CD4-positive, CD25-positive, alpha-beta regulatory T cell (primary cell): ENCODE data around the gene CAPN15. TPM values are rescaled to one million over a fixed set of nuclear protein-coding genes. Genes with fewer than 3 reads are reported as not detected.

ENCODE experiments used
- ATAC-seq, 2 donors: fragments of 150-1000 bp; cut with Tn5 transposase; one replicate each; pipeline ENCODE4 v1.10.0; 2021; ENCODE audit warnings: low read depth in 2 of 2, moderate number of reproducible peaks in 2 of 2, moderate library complexity in 1 of 2
- DNase-seq, 3 donors: peaks; one replicate each; pipeline versions ENCODE4 v3.0.0 to v3.0.0-alpha.2; 2012 to 2022; ENCODE audit warnings: mixed read lengths in 1 of 3
- H3K27ac ChIP-seq: one replicate; pipeline ENCODE4 v1.7.0; 2013; ENCODE audit warnings: mild to moderate bottlenecking, low read length; ENCODE audit not compliant: insufficient read depth, poor library complexity, severe bottlenecking
- H3K27me3 ChIP-seq: one replicate; pipeline ENCODE4 v1.7.0; 2013; ENCODE audit warnings: low read length; ENCODE audit not compliant: control insufficient read depth, insufficient read depth
- H3K36me3 ChIP-seq: one replicate; pipeline ENCODE4 v1.7.0; 2013; ENCODE audit warnings: mild to moderate bottlenecking, low read length, moderate library complexity; ENCODE audit not compliant: control insufficient read depth, insufficient read depth
- H3K4me1 ChIP-seq: 2 replicates; pipeline ENCODE4 v1.7.0; 2013; ENCODE audit warnings: mild to moderate bottlenecking, low read length; ENCODE audit not compliant: insufficient read depth, control insufficient read depth, poor library complexity, severe bottlenecking
- H3K4me3 ChIP-seq: one replicate; pipeline ENCODE4 v1.7.0; 2013; ENCODE audit warnings: low read depth, mild to moderate bottlenecking, low read length, moderate library complexity
- H3K9me3 ChIP-seq, 2 experiments: 1 replicate in 1 of 2; 2 replicates in 1 of 2; pipeline ENCODE4 v1.7.0; 2013; ENCODE audit warnings: low read length in 2 of 2, mild to moderate bottlenecking in 1 of 2, moderate library complexity in 1 of 2; ENCODE audit not compliant: control insufficient read depth in 2 of 2
- H3K27ac Mint-ChIP-seq, 3 donors: one replicate each; pipeline ENCODE4 v1.8.0; 2020 to 2022; ENCODE audit warnings: mild to moderate bottlenecking in 3 of 3, mixed read lengths in 3 of 3, moderate library complexity in 2 of 3
- H3K27me3 Mint-ChIP-seq: one replicate; pipeline ENCODE4 v1.8.0; 2022; ENCODE audit warnings: mild to moderate bottlenecking, mixed read lengths
- H3K36me3 Mint-ChIP-seq: one replicate; pipeline ENCODE4 v1.8.0; 2020; ENCODE audit warnings: mixed read lengths
- H3K4me1 Mint-ChIP-seq, 4 donors: one replicate each; pipeline ENCODE4 v1.8.0; 2020 to 2022; ENCODE audit warnings: mixed read lengths in 4 of 4, mild to moderate bottlenecking in 1 of 4
- H3K4me3 Mint-ChIP-seq, 4 donors: one replicate each; pipeline ENCODE4 v1.8.0; 2020 to 2022; ENCODE audit warnings: mild to moderate bottlenecking in 4 of 4, mixed read lengths in 4 of 4, moderate library complexity in 3 of 4
- H3K9me3 Mint-ChIP-seq, 7 donors: one replicate each; pipeline ENCODE4 v1.8.0; 2020 to 2022; ENCODE audit warnings: mixed read lengths in 7 of 7, mild to moderate bottlenecking in 3 of 7, moderate library complexity in 2 of 7
- polyA plus RNA-seq, 4 donors: library from polyadenylated mRNA; unstranded; fragments of 300-500 nt; fragmentation: Illumina TruSeq; gene quantifications; one replicate each; pipeline ENCODE4 v1.2.3, GENCODE V29; 2021
- total RNA-seq: library from RNA; stranded (reverse); gene quantifications from one replicate; pipeline ENCODE4 v1.2.3, GENCODE V29; 2022

CAPN15 gene
- total and polyA plus RNA-seq, 5 donors from 2014 or later: 3.0 to 82.6 (median 5.8) TPM

DNA sequence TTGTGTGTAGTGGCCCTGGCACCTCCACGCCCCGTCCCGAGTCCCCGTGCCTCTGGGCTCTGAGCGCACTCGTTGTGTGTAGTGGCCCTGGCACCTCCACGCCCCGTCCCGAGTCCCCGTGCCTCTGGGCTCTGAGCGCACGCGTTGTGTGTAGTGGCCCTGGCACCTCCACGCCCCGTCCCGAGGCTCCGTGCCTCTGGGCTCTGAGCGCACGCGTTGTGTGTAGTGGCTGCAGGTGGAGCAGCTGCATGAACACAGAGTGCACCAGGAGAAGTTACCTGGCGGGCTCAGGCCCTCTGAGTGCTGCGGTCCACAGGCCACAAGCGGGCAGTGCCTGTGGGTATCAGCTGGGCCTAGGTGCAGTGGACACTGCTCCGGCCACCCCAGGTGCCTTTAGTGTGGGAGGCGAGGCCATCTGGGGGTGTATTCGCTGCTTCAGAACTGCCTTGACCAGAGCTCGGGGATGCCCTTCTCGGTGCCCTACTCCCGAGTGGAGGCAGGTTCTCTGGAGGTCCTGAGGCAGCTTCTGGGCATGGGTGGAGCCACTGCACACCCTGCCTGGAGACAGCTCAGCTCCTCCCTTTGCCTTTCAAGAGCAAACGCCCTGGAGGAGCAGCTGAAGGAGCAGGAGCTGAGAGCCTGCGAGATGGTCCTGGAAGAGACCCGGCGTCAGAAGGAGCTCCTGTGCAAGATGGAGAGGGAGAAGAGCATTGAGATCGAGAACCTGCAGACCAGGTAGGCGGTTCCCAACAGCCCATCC lies 17.3 kb upstream of the CAPN15 start:
- no peaks in the 10 kb centered on the region for H3K9me3 ChIP-seq
- peaks cover 5% of the 10 kb centered on the region for H3K36me3 ChIP-seq
- H3K4me1 ChIP-seq: no peaks in the 10 kb centered on the region
- DNase-seq: no peak
- Mint-ChIP-seq H3K27ac (no peak overlapping the region), H3K9me3 (no peaks in the 10 kb centered on the region), H3K4me1 (no peaks in the 10 kb centered on the region), H3K4me3 (no peak overlapping the region), H3K36me3 (peaks cover 12% of the 10 kb centered on the region), H3K27me3 (no peaks in the 10 kb centered on the region)
- H3K4me3 ChIP-seq: no peak overlapping the region
- no peak overlapping the region for H3K27ac ChIP-seq
- ATAC-seq: no peak
- no peaks in the 10 kb centered on the region for H3K27me3 ChIP-seq

DNA sequence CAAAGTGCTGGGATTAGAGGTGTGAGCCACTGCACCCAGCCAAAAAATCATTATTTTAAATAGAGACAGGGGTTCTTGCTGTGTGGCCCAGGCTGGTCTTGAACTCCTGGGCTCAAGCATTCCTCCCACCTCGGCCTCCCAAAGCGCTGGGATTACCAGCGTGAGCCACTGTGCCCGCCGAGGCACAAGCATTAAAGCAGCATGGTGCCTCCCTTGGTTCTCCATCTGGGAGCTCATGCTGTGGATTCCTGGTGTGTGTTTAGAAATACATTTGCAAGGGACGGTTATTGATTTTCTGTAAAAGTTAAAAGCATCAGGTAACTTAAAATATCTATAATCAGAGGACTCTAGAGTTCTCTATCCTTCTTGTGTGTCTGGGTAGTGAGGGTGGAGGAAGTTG lies 14.7 kb upstream of the CAPN15 start:
- ATAC-seq (no peak), DNase-seq (no peak)
- Histone ChIP-seq H3K36me3 (peaks cover 5% of the 10 kb centered on the region), H3K27me3 (no peaks in the 10 kb centered on the region), H3K4me1 (no peaks in the 10 kb centered on the region), H3K9me3 (no peaks in the 10 kb centered on the region), H3K4me3 (no peak overlapping the region), H3K27ac (no peak overlapping the region)
- Mint-ChIP-seq H3K27ac (peak overlapping the region in 1 of 3 donors; percentile 20), H3K4me3 (no peak overlapping the region), H3K4me1 (no peaks in the 10 kb centered on the region), H3K27me3 (no peaks in the 10 kb centered on the region), H3K36me3 (peaks cover 12% of the 10 kb centered on the region), H3K9me3 (no peaks in the 10 kb centered on the region)

DNA sequence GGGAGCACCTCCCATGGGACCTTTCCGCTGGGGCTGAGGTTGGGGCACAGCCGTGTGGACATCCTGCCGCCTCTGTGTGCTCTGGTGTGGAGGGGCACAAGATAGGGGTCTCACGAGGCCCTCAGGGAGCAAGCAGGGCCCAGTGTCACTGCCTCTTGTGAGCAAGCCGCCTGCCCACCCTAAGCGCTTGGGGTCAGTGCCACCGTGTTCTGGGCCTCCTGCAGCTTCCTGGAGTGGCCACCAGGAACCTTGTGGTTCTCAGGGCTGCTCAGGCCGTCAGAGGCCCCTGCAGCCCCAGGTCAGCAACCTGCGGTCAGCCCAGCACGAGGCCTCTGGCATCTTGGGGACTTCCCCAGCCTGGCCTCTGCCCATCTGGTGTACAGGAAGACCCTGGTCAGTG lies 13.6 kb upstream of the CAPN15 start:
- H3K27ac Mint-ChIP-seq: no peak overlapping the region
- ATAC-seq (no peak), DNase-seq (no peak)
- H3K27me3 Mint-ChIP-seq: no peaks in the 10 kb centered on the region
- no peaks in the 10 kb centered on the region for H3K9me3 ChIP-seq
- no peaks in the 10 kb centered on the region for H3K4me1 Mint-ChIP-seq
- H3K4me3 ChIP-seq: no peak overlapping the region
- H3K36me3 ChIP-seq: peaks cover 5% of the 10 kb centered on the region
- H3K27me3 ChIP-seq: no peaks in the 10 kb centered on the region
- H3K4me3 Mint-ChIP-seq: no peak overlapping the region
- peaks cover 12% of the 10 kb centered on the region for H3K36me3 Mint-ChIP-seq
- H3K9me3 Mint-ChIP-seq: no peaks in the 10 kb centered on the region
- H3K4me1 ChIP-seq: no peaks in the 10 kb centered on the region
- H3K27ac ChIP-seq: no peak overlapping the region

DNA sequence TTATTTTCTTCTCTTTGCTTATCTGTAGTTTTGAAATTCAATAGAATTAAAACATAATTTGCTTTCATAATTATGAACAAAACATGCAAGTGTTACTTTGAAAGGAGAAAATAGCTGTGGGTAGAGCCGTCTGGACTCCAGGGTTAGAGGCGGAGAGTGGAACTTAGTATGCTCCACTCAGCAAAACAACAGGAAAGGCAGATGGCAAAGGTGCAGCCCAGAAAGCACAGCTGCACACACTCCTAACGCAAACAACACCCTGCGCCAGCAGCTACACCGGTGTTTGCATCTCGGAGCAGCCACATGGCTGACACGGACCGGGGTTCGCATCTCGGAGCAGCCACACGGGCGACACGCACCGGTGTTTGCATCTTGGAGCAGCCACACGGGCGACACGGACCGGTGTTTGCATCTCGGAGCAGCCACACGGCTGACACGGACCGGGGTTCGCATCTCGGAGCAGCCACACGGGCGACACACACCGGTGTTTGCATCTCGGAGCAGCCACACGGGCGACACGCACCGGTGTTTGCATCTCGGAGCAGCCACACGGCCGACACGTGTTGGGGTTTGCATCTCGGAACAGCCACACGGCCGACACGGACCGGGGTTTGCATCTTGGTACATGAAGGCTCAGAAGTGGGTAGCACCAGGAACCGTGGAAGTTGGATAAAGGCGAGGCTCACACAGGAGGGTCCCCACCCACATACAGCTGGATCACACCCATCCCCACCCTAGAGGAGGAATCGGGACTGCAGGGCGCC lies 12.2 kb upstream of the CAPN15 start:
- no peak overlapping the region for H3K27ac Mint-ChIP-seq
- no peaks in the 10 kb centered on the region for H3K9me3 ChIP-seq
- H3K4me3 Mint-ChIP-seq: no peak overlapping the region
- DNase-seq: no peak
- no peak overlapping the region for H3K27ac ChIP-seq
- H3K4me1 Mint-ChIP-seq: no peaks in the 10 kb centered on the region
- no peak overlapping the region for H3K4me3 ChIP-seq
- H3K4me1 ChIP-seq: no peaks in the 10 kb centered on the region
- peaks cover 12% of the 10 kb centered on the region for H3K36me3 Mint-ChIP-seq
- no peak for ATAC-seq
- peaks cover 7% of the 10 kb centered on the region for H3K36me3 ChIP-seq
- H3K9me3 Mint-ChIP-seq: no peaks in the 10 kb centered on the region
- no peaks in the 10 kb centered on the region for H3K27me3 Mint-ChIP-seq
- H3K27me3 ChIP-seq: no peaks in the 10 kb centered on the region

DNA sequence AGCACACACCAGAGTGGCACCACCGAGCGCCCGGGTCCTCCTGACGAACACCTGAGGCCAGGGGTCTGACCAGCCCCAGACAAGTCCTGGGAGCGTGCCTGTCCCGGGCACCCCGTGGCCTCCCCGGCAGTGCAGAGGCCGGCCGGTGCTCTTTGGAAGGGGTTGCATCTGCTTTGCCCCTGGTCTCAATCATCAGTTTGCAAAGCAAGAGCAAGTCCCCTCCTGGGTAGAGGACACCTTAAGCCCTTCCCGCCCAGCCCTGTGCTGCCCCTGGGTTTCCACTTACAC lies 11.6 kb upstream of the CAPN15 start:
- H3K27me3 Mint-ChIP-seq: no peaks in the 10 kb centered on the region
- H3K9me3 Mint-ChIP-seq: no peaks in the 10 kb centered on the region
- no peak overlapping the region for H3K4me3 Mint-ChIP-seq
- Histone ChIP-seq H3K9me3 (no peaks in the 10 kb centered on the region), H3K27me3 (no peaks in the 10 kb centered on the region), H3K4me1 (no peaks in the 10 kb centered on the region), H3K27ac (no peak overlapping the region), H3K36me3 (peaks cover 9% of the 10 kb centered on the region), H3K4me3 (no peak overlapping the region)
- no peaks in the 10 kb centered on the region for H3K4me1 Mint-ChIP-seq
- H3K27ac Mint-ChIP-seq: no peak overlapping the region
- ATAC-seq (no peak), DNase-seq (no peak)
- H3K36me3 Mint-ChIP-seq: peaks cover 12% of the 10 kb centered on the region

DNA sequence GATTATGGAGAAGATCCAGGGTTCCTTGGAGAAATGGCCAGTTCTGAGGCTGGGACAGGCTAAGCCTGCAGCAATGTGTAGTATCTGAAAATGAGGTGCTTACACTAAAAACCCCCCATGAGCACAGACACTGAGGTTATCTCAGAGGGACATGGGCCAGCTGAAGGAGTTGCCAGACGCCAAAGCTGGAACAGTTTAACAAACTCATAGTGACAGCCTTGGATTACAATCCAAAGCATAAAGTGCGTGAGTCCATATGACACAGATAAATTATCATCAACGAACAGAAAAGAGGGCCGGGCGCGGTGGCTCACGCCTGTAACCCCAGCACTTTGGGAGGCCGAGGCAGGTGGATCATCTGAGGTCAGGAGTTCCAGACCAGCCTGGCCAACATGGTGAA lies 11.2 kb upstream of the CAPN15 start:
- DNase-seq (no peak), ATAC-seq (no peak)
- Histone ChIP-seq H3K27ac (no peak overlapping the region), H3K4me1 (no peaks in the 10 kb centered on the region), H3K27me3 (no peaks in the 10 kb centered on the region), H3K9me3 (no peaks in the 10 kb centered on the region), H3K36me3 (peaks cover 9% of the 10 kb centered on the region), H3K4me3 (no peak overlapping the region)
- Mint-ChIP-seq H3K9me3 (no peaks in the 10 kb centered on the region), H3K36me3 (peaks cover 12% of the 10 kb centered on the region), H3K4me3 (peak overlapping the region in 1 of 4 donors; percentile 69), H3K27ac (no peak overlapping the region), H3K4me1 (no peaks in the 10 kb centered on the region), H3K27me3 (no peaks in the 10 kb centered on the region)

DNA sequence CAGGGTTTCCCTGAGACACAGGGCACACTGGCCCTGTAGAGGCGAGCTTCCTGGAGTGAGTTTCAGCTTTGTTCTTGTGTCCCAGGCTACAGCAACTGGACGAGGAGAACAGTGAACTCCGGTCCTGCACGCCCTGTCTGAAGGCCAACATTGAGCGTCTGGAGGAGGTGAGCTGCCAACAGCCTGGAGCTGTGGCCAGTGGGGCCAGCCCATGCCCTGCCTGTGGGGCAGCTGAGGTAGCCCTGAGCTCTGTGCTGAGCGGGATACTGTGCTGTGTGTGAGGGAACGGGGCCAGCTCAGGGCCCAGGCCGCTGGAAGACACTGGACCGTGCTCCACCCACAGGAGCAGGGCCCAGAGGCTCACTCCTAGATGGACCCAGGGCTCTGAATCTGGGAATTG lies 8.7 kb upstream of the CAPN15 start:
- Histone ChIP-seq H3K27me3 (no peaks in the 10 kb centered on the region), H3K9me3 (no peaks in the 10 kb centered on the region), H3K36me3 (peaks cover 9% of the 10 kb centered on the region), H3K4me1 (no peaks in the 10 kb centered on the region), H3K27ac (no peak overlapping the region), H3K4me3 (no peak overlapping the region)
- H3K36me3 Mint-ChIP-seq: peaks cover 7% of the 10 kb centered on the region
- H3K27ac Mint-ChIP-seq: no peak overlapping the region
- DNase-seq (no peak), ATAC-seq (no peak)
- H3K27me3 Mint-ChIP-seq: no peaks in the 10 kb centered on the region
- H3K4me3 Mint-ChIP-seq: no peak overlapping the region
- H3K4me1 Mint-ChIP-seq: peaks cover 0 to 4% (median 0%) of the 10 kb centered on the region in 4 donors
- no peaks in the 10 kb centered on the region for H3K9me3 Mint-ChIP-seq

DNA sequence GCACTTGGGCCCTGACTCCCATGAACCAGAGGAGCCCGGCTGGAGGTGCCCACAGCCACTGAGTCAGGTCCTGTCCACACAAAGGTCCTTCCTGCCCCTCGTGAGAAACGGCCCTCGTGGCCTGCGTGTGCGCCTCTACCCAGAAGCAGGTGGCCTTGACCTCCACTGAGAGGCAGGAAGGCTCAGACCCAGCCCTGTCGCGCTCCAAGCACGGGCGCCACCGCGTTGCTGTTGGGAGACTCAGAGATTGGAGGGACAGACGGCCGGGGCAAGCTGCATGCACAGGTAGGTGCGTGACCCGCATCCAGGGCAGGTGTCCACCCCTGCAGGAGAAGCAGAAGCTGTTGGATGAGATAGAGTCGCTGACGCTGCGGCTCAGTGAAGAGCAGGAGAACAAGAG lies 8.1 kb upstream of the CAPN15 start:
- Histone ChIP-seq H3K27me3 (no peaks in the 10 kb centered on the region), H3K27ac (no peak overlapping the region), H3K36me3 (peaks cover 9% of the 10 kb centered on the region), H3K9me3 (no peaks in the 10 kb centered on the region), H3K4me3 (no peak overlapping the region), H3K4me1 (no peaks in the 10 kb centered on the region)
- no peaks in the 10 kb centered on the region for H3K9me3 Mint-ChIP-seq
- ATAC-seq: no peak
- no peak for DNase-seq
- H3K36me3 Mint-ChIP-seq: peaks cover 5% of the 10 kb centered on the region
- no peak overlapping the region for H3K4me3 Mint-ChIP-seq
- H3K27me3 Mint-ChIP-seq: no peaks in the 10 kb centered on the region
- no peak overlapping the region for H3K27ac Mint-ChIP-seq
- peaks cover 0 to 4% (median 0%) of the 10 kb centered on the region in 4 donors for H3K4me1 Mint-ChIP-seq
